Keratinocyte (primary cell): Measurements from ENCODE around the gene DLG5. TPM values are rescaled to one million over a fixed set of nuclear protein-coding genes. Genes with fewer than 3 reads are reported as not detected.

Experiments used
- DNase-seq: peaks from one replicate; pipeline ENCODE4 v3.0.0-alpha.2; 2011; ENCODE audit warnings: low read depth, missing footprints, low spot score
- FAIRE-seq: peaks from 2 replicates; lab custom pipeline; 2011; peaks lifted over from hg19 to GRCh38; lab: Jason Lieb, UNC
- H2AFZ ChIP-seq: 2 replicates; pipeline ENCODE4 v1.6.0; 2012; ENCODE audit warnings: low read length, control low read depth, inconsistent platforms; ENCODE audit not compliant: control insufficient read depth
- H3K27ac ChIP-seq: 2 replicates; pipeline ENCODE4 v1.5.1; 2011; ENCODE audit warnings: low read length; ENCODE audit not compliant: control insufficient read depth, insufficient read depth
- H3K27me3 ChIP-seq: 3 replicates; pipeline ENCODE4 v1.6.0; 2011; ENCODE audit warnings: low read length; ENCODE audit not compliant: control insufficient read depth, insufficient read depth; ENCODE audit errors: extremely low read depth
- H3K36me3 ChIP-seq, 2 experiments: 2 replicates in 1 of 2; 3 replicates in 1 of 2; pipeline ENCODE4 v1.5.1; 2011; ENCODE audit warnings: low read length in 2 of 2, mild to moderate bottlenecking in 1 of 2; ENCODE audit not compliant: control insufficient read depth in 2 of 2, insufficient read depth in 2 of 2; ENCODE audit errors: extremely low read depth in 1 of 2
- H3K4me1 ChIP-seq: 3 replicates; pipeline ENCODE4 v1.5.1; 2011; ENCODE audit warnings: low read length; ENCODE audit not compliant: control insufficient read depth, insufficient read depth; ENCODE audit errors: extremely low read depth
- H3K4me2 ChIP-seq: 3 replicates; pipeline ENCODE4 v1.6.0; 2011; ENCODE audit warnings: low read depth, low read length; ENCODE audit not compliant: control insufficient read depth, insufficient read depth; ENCODE audit errors: extremely low read depth
- H3K4me3 ChIP-seq, 3 experiments: fragments of 200-600 bp in 1 of 3; sonication (generic) in 1 of 3; 2 replicates in 2 of 3; 3 replicates in 1 of 3; pipeline ENCODE4 v1.5.1; 2011 to 2016; ENCODE audit warnings: low read length in 3 of 3, mild to moderate bottlenecking in 3 of 3, control low read depth in 2 of 3, inconsistent platforms in 1 of 3, low read depth in 1 of 3, mixed read lengths in 1 of 3, mixed run types in 1 of 3, moderate library complexity in 1 of 3; ENCODE audit not compliant: control insufficient read depth in 2 of 3, insufficient read depth in 2 of 3; ENCODE audit errors: extremely low read depth in 1 of 3
- H3K79me2 ChIP-seq: 2 replicates; pipeline ENCODE4 v1.6.0; 2012; ENCODE audit warnings: low read length; ENCODE audit not compliant: control insufficient read depth, insufficient read depth
- H3K9ac ChIP-seq: 3 replicates; pipeline ENCODE4 v1.6.0; 2011; ENCODE audit warnings: low read length; ENCODE audit not compliant: control insufficient read depth, insufficient read depth; ENCODE audit errors: extremely low read depth
- H3K9me1 ChIP-seq: 3 replicates; pipeline ENCODE4 v1.6.0; 2011; ENCODE audit warnings: low read length; ENCODE audit not compliant: control insufficient read depth, insufficient read depth; ENCODE audit errors: extremely low read depth
- H3K9me3 ChIP-seq: 2 replicates; pipeline ENCODE4 v1.5.1; 2012; ENCODE audit warnings: low read depth, low read length; ENCODE audit not compliant: control insufficient read depth
- H4K20me1 ChIP-seq: 3 replicates; pipeline ENCODE4 v1.6.0; 2011; ENCODE audit warnings: low read length; ENCODE audit not compliant: control insufficient read depth, insufficient read depth; ENCODE audit errors: extremely low read depth
- CTCF ChIP-seq, 3 experiments: IDR thresholded peaks in 1 of 3; conservative IDR thresholded peaks in 1 of 3; optimal IDR thresholded peaks in 1 of 3; 2 replicates in 2 of 3; 3 replicates in 1 of 3; pipeline versions ENCODE3 to v1.5.1; 2011; ENCODE audit warnings: low read length in 3 of 3, mild to moderate bottlenecking in 3 of 3, moderate library complexity in 2 of 3, control low read depth in 1 of 3, inconsistent platforms in 1 of 3; ENCODE audit not compliant: insufficient read depth in 2 of 3; ENCODE audit errors: extremely low read depth in 1 of 3
- EZH2 ChIP-seq: IDR thresholded peaks from one replicate; pipeline ENCODE4 v1.6.1; 2012; ENCODE audit warnings: inconsistent platforms, mild to moderate bottlenecking, low read length, moderate library complexity
- dilution Hi-C: fragments of 300-500 bp; cut with MboI; formaldehyde crosslinking; loops from one replicate; pipeline ENCODE4 v1.7.0; 2020; ENCODE audit warnings: low sequenced_read_pairs; ENCODE audit not compliant: extremely low pct_ligation_motif_present
- polyA plus RNA-seq, 5 experiments: library from polyadenylated mRNA; depleted of rRNA in 3 of 5; stranded (reverse) in 3 of 5; stranded (forward) in 1 of 5; unstranded in 1 of 5; fragments of >200 nt; gene quantifications; 1 replicate in 1 of 5; 2 replicates in 3 of 5; 3 replicates in 1 of 5; pipeline versions ENCODE4 v1.2.1 to v1.2.3, GENCODE V29; 2011 to 2012; ENCODE audit warnings: missing spikeins in 2 of 5, low read depth in 1 of 5, low replicate concordance in 1 of 5

The DLG5 gene
- polyA plus RNA-seq, 1 donor (not counting 4 experiments of a cell fraction or from before 2014, with no cell fraction given), result 17.2 TPM

- Histone ChIP-seq H4K20me1 (no peaks in the 10 kb centered on the region), H3K27me3 (no peaks in the 10 kb centered on the region), H3K27ac (peak overlapping the region; percentile 32), H3K9ac (peak overlapping the region; percentile 48), H3K36me3 (peaks cover 43 to 52% of the 10 kb centered on the region in 2 experiments), H3K4me1 (peaks cover 24% of the 10 kb centered on the region), H3K4me2 (peak overlapping the region; percentile 29), H3K9me3 (no peaks in the 10 kb centered on the region), H3K79me2 (no peaks in the 10 kb centered on the region), H3K9me1 (peaks cover 2% of the 10 kb centered on the region), H3K4me3 (no peak overlapping the region), H2AFZ (no peak overlapping the region)
- dilution Hi-C loops, result no loop called here
- DNase-seq (peak; percentile 26), FAIRE-seq (peak; percentile 78)
- no peak for TF ChIP-seq EZH2
- TF ChIP-seq CTCF (optimal IDR thresholded peaks at IDR 0.05 in 1 of 3, IDR thresholded peaks at IDR 0.05 in 1 of 3, conservative IDR thresholded peaks at IDR 0.05 in 1 of 3; ENCODE audit: extremely low read depth in 1 of 3, insufficient read depth in 2 of 3, low read length in 3 of 3), result no peak
These were observed 106.2 kb downstream of the DLG5 start for GRCh38 chr10:77820349-77820748.

DNA sequence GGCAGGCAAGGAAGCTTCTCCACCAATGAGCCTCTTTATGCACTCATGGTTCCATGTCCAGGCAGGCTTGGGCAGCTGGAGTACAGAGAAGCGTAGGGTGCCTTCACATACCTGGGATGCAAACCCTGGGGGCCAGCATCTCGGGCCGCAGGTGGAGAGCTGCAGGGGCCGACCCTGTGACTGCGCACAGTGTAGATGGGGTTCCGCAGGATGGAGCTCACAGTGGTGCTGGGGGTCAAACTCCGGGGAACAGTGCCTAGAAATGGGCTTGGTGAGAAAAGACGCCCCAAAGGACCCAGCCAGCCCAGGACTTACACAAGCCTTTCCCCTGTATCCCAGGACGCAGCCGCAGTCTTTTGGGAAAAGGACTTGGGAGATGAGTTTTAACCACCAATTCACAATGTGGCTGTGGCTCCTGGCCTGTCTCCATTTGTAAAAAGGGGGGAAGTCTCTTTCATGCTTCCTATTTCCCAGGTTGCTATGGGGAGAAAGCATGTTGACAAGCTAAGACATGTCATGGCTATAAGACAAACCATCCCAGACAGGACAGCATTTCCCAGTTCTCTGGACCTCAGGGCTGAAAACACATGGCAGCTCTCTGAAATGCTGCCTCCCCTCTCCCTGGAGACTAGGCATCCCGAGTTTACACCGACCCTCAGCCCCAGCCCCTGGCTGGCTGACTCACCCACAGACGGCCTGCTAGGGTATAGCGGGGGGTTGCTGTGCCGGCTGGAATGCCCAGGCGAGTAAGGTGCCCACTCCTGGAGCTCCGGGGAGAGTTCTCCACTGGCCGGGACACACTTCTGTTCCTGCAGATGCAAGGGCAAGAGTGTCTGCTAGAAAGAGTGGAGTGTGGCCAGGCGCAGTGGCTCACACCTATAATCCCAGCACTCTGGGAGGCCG lies 107.1 kb downstream of the DLG5 start:
- no peaks in the 10 kb centered on the region for H3K79me2 ChIP-seq
- no peaks in the 10 kb centered on the region for H3K27me3 ChIP-seq
- H3K9ac ChIP-seq, result no peak overlapping the region
- TF ChIP-seq EZH2, result no peak
- TF ChIP-seq CTCF (optimal IDR thresholded peaks at IDR 0.05 in 1 of 3, IDR thresholded peaks at IDR 0.05 in 1 of 3, conservative IDR thresholded peaks at IDR 0.05 in 1 of 3; ENCODE audit: extremely low read depth in 1 of 3, insufficient read depth in 2 of 3, low read length in 3 of 3), result no peak
- peaks cover 24% of the 10 kb centered on the region for H3K4me1 ChIP-seq
- peak overlapping the region; percentile 60 for H3K27ac ChIP-seq
- H2AFZ ChIP-seq, result no peak overlapping the region
- peak overlapping the region in 1 of 3 experiments; percentile 38 for H3K4me3 ChIP-seq
- peaks cover 2% of the 10 kb centered on the region for H3K9me1 ChIP-seq
- FAIRE-seq (peak; percentile 95), DNase-seq (no peak)
- no peaks in the 10 kb centered on the region for H3K9me3 ChIP-seq
- peak overlapping the region; percentile 43 for H3K4me2 ChIP-seq
- dilution Hi-C loops, result no loop called here
- H4K20me1 ChIP-seq, result no peaks in the 10 kb centered on the region
- peaks cover 44 to 50% of the 10 kb centered on the region in 2 experiments for H3K36me3 ChIP-seq
